Activated gamma-delta T cell (primary cell): ENCODE data around the gene LAPTM5.
A peak's percentile ranks its signal among the peaks of the same experiment; 100 is the strongest.
"Not testable (repeated sequence)": the region's sequence is repeated elsewhere in the genome, so short reads cannot be mapped to it uniquely, and the experiment has no call there.

Experiments
- DNase-seq: peaks from one replicate; lab custom pipeline; 2025; lab: John Stamatoyannopoulos, UW

The LAPTM5 gene

GRCh38 chr1:30771005-30771404, 13.4 kb upstream of the LAPTM5 start:
- DNase-seq, result no peak

GRCh38 chr1:30770150-30770549, 12.6 kb upstream of the LAPTM5 start:
- DNase-seq, result no peak

- no peak for DNase-seq
These were observed 11.5 kb upstream of the LAPTM5 start for GRCh38 chr1:30768830-30769718.

- no peak for DNase-seq
These were observed 10.7 kb upstream of the LAPTM5 start for GRCh38 chr1:30768159-30768829.

GRCh38 chr1:30766948-30767347, 9.4 kb upstream of the LAPTM5 start:
- not testable (repeated sequence) for DNase-seq

GRCh38 chr1:30765556-30766434, 8.2 kb upstream of the LAPTM5 start:
- no peak for DNase-seq

- no peak for DNase-seq
These were observed 7.5 kb upstream of the LAPTM5 start for GRCh38 chr1:30764939-30765555.

- DNase-seq, result no peak
These were observed 6.8 kb upstream of the LAPTM5 start for GRCh38 chr1:30764396-30764795.

- no peak for DNase-seq
These were observed 6.2 kb upstream of the LAPTM5 start for GRCh38 chr1:30763651-30764248.

GRCh38 chr1:30762930-30763650, 5.5 kb upstream of the LAPTM5 start:
- DNase-seq, result no peak

- DNase-seq, result no peak
These were observed 4.8 kb upstream of the LAPTM5 start for GRCh38 chr1:30762152-30762929.

- no peak for DNase-seq
These were observed 4.0 kb upstream of the LAPTM5 start for GRCh38 chr1:30761381-30762151.

GRCh38 chr1:30760596-30761324, 3.2 kb upstream of the LAPTM5 start:
- DNase-seq, result no peak

GRCh38 chr1:30759718-30760281, 2.2 kb upstream of the LAPTM5 start:
- peak; percentile 29 for DNase-seq

GRCh38 chr1:30758785-30759380, 1.3 kb upstream of the LAPTM5 start:
- no peak for DNase-seq

GRCh38 chr1:30758121-30758688, 631 bp upstream of the LAPTM5 start:
- no peak for DNase-seq
